GM08714 (cell line): ENCODE measurements around the gene EXT2.
A peak's percentile ranks its signal among the peaks of the same experiment; 100 is the strongest.

ENCODE experiments used
- H3K4me3 ChIP-seq: fragments of 200-500 bp; sonication (Bioruptor generic); 2 replicates; pipeline ENCODE4 v1.5.1; 2014; ENCODE audit warnings: mild to moderate bottlenecking, low read length, inconsistent platforms
- ZNF274 ChIP-seq: IDR thresholded peaks from 2 replicates; pipeline ENCODE4 v1.6.1; 2012; ENCODE audit warnings: mild to moderate bottlenecking, low read depth, low read length

Gene EXT2

DNA sequence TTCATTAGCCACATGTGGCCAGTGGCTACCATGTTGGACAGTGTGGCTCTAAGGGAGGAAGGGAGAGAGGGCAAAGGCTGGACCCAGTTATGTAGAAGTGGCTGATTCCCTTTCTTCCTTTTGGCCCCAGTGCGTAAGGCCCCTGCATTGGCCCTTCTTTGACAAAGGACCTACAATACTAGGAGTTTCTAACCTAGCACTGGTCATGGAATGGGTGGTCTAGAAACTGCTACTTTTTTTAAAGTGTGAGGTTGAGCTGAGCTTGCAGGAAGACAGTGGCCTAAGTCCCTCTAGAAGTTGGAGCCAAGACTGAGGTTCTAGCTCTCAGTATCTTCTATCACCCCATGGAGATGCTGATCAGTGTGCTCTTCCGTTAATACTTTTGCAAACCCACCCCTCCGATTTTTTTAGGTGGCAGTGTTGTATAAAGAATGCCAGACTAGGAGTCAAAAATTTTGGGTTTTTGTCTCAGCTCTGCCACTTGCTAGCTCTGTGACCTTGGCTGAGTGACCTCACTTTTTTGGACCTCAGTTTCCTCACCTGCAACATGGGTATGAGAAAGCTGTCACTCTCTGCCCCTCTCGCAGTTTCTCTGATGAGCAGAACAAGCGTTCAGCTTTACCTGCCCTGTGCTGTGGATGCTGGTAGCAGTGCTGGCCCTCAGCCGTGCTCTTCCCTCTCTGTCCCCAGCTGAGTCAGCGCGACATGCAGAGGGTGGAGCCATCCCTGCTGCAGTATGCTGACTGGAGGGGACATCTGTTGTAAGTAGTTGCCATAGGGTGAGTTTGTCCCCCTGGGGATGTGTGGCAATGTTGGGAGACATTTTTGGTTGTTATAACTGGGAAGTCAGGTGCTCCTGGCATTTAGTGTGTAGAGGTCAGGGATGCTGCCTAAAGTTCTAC lies 22.5 kb upstream of the EXT2 start:
- H3K4me3 ChIP-seq: no peak overlapping the region
- no peak for TF ChIP-seq ZNF274

DNA sequence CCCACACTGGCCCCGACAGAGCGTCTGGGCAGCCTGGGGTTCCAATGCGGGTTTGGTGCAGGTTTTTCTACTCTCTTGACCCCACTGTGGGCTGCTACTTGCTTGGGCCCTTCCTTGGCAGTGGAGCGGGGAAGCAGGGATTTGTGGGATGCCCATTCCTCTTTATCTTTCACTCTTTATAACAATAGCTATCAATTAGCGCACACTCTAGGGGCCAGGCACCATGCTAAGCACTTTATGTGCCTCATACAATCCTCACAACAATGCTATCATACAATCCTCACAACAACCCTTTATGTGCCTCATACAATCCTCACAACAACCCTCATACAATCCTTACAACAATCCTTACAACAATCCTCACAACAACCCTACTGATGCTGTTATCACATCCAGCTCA lies 16.7 kb upstream of the EXT2 start:
- TF ChIP-seq ZNF274: no peak
- H3K4me3 ChIP-seq: no peak overlapping the region

DNA sequence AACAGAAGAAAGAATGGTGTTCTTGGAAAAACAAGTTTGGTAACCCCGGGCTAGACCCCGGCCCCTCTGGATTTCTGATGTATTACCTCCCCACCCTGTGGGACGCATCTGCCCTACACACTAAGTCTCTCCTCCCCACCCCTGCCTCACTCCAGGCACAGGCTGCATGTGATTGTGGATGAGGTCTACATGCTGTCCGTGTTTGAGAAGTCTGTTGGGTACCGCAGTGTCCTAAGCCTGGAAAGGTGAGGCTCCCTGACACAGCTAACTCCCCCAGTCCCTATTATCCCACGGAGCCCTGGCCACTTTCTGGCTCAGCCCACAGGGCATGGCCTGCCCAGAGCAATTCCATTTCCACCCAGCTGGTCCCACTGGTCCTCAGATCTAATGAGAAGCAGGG lies 16.1 kb upstream of the EXT2 start:
- H3K4me3 ChIP-seq: no peak overlapping the region
- TF ChIP-seq ZNF274: no peak

DNA sequence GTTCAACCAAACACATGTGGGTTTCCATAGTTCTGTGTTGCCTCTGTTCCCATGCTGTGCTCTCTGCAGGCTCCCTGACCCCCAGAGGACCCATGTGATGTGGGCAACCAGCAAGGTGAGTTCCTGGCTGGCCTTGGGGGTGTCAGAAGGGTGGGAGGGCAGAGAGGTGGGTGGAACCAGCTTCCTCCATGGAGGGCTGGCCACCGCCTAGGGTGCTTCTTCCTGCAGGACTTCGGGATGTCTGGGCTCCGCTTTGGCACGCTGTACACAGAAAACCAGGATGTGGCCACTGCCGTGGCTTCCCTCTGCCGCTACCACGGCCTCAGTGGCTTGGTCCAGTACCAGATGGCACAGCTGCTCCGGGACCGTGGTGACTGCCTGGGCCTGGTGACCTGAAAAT lies 14.5 kb upstream of the EXT2 start:
- no peak overlapping the region for H3K4me3 ChIP-seq
- TF ChIP-seq ZNF274: no peak

DNA sequence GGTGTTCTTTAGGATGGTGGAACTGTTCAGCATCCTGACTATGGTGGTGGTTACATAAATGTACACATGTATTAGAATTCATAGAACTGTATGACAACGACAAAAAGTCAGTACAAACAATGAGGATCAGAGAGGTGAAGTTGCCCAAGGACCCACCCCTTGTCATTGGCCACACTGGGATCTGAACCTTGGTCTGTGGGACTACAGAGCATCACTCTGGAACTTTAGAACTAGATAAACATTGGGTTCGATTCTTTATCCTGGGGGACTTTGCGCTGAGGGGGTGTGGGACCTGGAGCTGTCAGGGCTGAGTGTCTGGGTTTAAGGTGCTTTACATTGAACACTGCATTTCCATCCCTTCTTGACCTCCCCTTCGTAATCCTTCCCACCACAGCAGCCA lies 12.8 kb upstream of the EXT2 start:
- H3K4me3 ChIP-seq: no peak overlapping the region
- no peak for TF ChIP-seq ZNF274

DNA sequence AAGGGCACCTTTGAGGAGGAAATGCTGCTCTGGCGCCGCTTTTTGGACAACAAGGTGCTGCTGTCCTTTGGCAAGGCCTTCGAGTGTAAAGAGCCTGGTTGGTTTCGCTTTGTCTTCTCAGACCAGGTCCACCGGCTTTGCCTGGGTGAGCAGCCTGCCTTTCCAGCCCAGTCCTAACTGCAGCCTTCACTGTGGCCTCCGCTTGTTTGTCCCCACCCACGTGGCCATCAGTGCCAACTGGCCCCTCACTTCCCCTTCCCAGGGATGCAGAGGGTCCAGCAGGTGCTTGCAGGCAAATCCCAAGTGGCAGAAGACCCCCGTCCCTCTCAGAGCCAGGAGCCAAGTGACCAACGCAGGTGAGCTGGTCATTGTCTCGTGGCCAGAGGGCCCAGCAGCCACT lies 12.0 kb upstream of the EXT2 start:
- H3K4me3 ChIP-seq: no peak overlapping the region

DNA sequence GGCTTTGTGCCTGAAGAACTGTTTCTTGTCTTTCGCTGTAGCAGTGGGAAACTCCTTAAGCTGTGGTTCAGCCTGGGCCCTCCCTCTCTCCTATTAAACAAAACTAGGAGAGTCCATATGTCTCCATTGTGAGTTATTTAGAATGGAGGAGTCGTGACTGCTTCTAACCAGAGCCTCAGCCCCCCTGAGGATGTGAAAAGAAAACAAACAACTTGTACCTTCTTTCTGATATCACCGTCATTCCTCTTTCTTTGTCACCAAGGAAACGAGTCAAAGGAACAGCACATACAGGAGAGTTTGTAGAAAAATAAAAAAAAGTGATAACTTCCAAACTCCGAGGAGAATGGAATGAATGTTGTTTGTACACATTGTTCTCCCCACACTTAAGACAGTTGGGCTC lies 11.6 kb upstream of the EXT2 start:
- TF ChIP-seq ZNF274: no peak
- no peak overlapping the region for H3K4me3 ChIP-seq

More for the DNA sequence above, 12.0 kb upstream of the EXT2 start:
- no peak for TF ChIP-seq ZNF274

DNA sequence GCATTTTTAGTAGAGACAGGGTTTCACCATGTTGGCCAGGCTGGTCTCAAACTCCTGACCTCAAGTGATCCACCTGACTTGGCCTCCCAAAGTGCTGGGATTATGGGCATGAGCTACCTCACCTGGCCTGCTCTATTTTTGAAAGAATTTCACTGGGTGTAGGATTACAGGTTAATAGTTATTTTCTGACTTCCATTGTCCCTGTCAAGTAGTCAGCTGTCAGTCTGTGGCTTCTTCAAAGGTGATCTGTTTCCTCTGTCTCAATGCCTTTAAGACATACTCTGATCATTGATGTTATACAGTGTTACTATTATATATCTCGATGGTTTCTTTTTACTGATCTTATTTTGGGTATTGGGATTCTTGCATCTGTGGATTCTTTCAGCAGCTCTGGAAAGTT lies 10.1 kb upstream of the EXT2 start:
- no peak overlapping the region for H3K4me3 ChIP-seq
- TF ChIP-seq ZNF274: no peak

DNA sequence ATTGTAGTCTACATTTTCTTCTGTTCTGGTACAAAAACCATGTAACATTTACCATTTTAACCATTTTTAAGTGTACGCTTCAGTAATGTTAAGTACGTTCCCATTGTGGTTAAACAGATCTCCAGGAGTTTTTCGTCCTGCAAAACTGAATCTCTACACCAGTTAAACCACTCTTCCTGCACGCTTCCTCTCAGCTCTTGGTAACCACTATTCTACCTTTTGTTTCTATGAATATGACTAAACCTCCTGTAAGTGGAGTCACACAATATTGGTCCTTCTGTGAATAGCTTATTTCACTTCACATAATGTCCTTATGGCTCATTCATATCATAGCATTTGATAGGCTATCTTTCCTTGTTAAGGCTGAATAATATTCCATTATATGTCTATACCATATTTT lies 7.1 kb upstream of the EXT2 start:
- TF ChIP-seq ZNF274: no peak
- H3K4me3 ChIP-seq: no peak overlapping the region

DNA sequence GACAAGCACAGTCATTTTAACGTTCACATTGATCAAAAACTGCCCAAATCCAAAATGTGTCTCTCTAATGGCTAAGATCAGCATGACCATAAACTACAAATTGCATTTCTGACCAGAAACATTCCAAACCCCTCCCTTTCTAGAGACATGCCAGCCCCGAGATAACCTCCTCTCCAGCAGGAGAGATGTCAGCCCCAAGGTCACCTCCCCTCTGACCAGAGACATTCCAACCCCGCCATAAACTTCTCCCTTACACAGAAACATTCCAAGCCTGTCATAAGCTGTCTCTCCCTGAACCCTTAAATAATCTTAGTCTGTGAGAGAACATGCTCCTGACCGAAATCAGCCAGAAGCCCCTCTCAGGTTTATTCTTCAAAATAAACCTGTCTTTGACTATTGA lies 6.6 kb upstream of the EXT2 start:
- TF ChIP-seq ZNF274: no peak
- H3K4me3 ChIP-seq: no peak overlapping the region

DNA sequence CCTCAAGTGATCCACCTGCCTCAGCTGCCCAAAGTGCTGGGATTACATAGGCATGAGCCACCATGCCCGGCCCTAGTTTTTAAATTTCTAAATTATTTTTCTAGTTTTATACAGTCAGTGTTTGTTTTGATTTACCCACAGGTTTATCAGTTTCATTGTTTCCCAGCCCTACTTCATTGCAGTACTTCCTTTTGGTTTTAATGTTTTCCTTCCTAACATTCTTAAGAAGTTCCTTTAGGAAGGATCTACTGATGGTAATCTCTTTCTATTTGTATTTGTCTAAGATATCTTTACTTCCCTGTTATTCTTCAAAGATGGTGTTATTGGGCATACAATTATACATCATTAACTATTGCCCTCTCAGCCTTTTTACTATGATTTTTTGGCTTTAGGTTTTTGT lies 4.9 kb upstream of the EXT2 start:
- no peak overlapping the region for H3K4me3 ChIP-seq
- TF ChIP-seq ZNF274: no peak

DNA sequence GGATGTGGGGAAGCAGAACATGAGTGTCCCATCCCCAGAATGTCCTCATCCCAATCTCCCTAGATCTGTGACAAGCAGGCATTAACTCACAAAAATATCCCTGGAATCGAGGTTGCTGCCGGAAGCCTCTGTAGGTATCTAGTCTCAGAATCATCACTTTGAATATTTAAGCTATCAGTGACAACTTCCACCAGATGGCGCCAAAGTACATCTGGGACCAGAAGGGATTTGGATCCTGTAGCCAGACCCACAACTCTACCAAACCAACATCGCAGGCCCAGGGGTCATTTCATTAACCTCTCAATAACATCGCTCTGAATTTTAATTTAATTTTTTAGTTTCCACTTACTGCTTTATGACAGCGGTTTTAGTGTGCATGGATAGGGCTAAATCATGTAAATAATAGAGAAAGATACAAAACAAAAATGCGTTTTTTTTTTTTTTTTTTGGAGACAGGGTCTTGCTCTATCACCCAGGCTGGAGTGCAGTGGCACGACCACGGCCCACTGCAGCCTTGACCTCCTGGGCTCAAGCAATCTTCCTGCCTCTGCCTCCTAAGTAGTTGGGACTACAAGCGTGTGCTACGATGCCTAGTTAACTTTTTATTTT lies 1.1 kb upstream of the EXT2 start:
- no peak for TF ChIP-seq ZNF274
- no peak overlapping the region for H3K4me3 ChIP-seq

DNA sequence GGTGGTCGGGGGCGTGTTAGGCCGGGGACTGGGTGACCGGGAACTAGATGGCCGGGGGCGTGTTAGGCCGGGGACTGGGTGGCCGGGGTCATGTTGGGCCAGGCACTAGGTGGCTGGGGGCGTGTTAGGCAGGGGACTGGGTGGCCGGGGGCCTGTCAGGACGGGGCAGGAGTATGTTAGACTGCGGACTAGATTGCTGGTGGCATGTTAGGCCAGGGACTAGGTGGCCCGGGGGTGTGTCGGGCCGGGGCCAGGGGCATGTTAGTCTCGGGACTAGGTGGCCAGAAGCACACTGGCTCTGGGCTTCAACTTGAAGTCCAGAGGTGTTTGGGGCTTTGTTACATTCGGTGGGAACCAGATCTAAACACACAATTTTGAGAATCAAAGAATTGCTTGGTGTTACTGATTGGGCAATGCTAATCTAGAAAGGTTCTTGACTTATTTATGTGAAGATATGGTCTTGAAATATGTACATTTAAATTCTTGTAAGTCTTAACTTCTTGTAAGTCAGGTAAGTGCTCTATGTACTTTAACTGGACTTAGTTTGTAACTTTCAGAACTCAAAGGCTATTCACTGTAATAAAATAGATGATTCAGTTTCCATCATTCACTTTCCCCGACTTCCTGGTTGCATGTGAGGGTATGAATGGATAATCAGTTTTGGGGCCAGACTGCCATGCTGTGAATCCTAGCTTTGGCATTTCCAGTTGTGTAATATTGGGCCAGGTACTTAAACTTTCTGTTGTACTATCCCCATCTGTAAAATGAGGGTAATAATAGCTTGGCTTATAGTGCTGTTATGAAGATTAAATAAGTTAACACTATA lies 1.1 kb downstream of the EXT2 start:
- TF ChIP-seq ZNF274: no peak
- H3K4me3 ChIP-seq: peak overlapping the region; percentile 81

DNA sequence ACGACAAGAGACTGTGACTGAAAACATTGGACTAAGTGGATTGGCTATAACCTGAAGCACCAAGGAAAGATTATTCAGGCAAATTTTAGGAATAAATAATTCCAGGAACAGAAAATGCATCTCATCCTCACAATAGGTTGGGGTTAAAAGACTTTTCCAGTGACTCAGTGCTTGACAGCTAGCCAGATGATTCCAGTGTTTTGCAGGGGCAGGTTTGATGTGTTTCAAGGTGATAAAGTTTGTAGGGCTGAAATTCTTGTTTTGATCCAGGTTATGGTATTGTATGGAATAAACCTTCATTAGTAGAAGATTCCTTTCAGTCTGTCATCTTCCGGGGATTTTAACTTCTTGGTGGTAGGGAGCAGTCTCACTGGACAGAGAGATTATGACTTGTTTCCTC lies 2.3 kb downstream of the EXT2 start:
- no peak overlapping the region for H3K4me3 ChIP-seq
- no peak for TF ChIP-seq ZNF274

DNA sequence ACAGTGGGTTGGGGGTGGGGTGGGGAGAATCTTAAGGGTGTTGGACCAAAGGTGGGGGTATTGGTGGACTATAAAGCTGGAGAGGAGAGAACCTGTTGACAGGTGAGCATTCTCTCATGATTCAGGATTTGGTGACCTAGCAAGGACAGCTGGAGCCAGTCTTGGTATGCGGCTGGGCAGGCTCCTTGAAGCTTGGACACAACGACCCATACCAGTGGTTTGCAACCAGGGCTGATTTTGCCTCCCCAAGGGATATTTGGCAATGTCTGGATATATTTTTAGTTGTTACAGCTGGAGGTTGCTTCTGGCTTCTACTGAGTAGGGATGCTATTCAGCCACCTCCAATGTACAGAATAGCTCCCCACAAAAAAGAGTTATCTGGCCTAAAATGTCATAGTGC lies 5.6 kb downstream of the EXT2 start:
- no peak for TF ChIP-seq ZNF274
- H3K4me3 ChIP-seq: no peak overlapping the region
